Neural cell (in vitro differentiated cells): ENCODE measurements around the gene ARHGEF17. TPM values are rescaled to one million over a fixed set of nuclear protein-coding genes. Genes with fewer than 3 reads are reported as not detected.

Experiments used
- H2AFZ ChIP-seq: fragments of 200-600, 300-800 bp; sonication (generic), shearing (Covaris generic); 2 replicates; pipeline ENCODE4 v1.6.0; 2014; ENCODE audit warnings: low read depth, mild to moderate bottlenecking, antibody characterized with exemption, low read length, moderate library complexity
- H3F3A ChIP-seq: fragments of 200-600 bp; shearing (Covaris generic); 2 replicates; pipeline ENCODE4 v1.6.1; 2016; ENCODE audit warnings: mild to moderate bottlenecking, moderate library complexity, mixed read lengths, antibody characterized with exemption, low read length; ENCODE audit not compliant: insufficient read depth, poor library complexity, severe bottlenecking
- H3K27ac ChIP-seq: fragments of 200-600, 300-800 bp; sonication (generic), shearing (Covaris generic); 2 replicates; pipeline ENCODE4 v1.5.1; 2014; ENCODE audit warnings: mild to moderate bottlenecking, low read length, moderate library complexity
- H3K27me3 ChIP-seq: fragments of 300-800, 200-600 bp; sonication (generic), shearing (Covaris generic); 2 replicates; pipeline ENCODE4 v1.6.0; 2014; ENCODE audit warnings: mild to moderate bottlenecking, low read depth, low read length, moderate library complexity; ENCODE audit not compliant: insufficient read depth
- H3K36me3 ChIP-seq: fragments of 300-800, 200-600 bp; sonication (generic), shearing (Covaris generic); 2 replicates; pipeline ENCODE4 v1.5.1; 2014; ENCODE audit warnings: mild to moderate bottlenecking, antibody characterized with exemption, low read length, moderate library complexity; ENCODE audit not compliant: insufficient read depth
- H3K4me2 ChIP-seq: fragments of 300-800, 200-600 bp; sonication (generic), shearing (Covaris generic); 2 replicates; pipeline ENCODE4 v1.6.0; 2014; ENCODE audit warnings: mild to moderate bottlenecking, low read length
- H3K4me3 ChIP-seq: fragments of 300-800, 200-600 bp; sonication (generic), shearing (Covaris generic); 2 replicates; pipeline ENCODE4 v1.5.1; 2014; ENCODE audit warnings: mild to moderate bottlenecking, low read length, moderate library complexity
- H3K79me2 ChIP-seq: fragments of 200-600 bp; shearing (Covaris generic); replicated peaks from 2 replicates; pipeline ENCODE4 v1.6.0; 2014; ENCODE audit warnings: mild to moderate bottlenecking, low read length, moderate library complexity; ENCODE audit not compliant: insufficient read depth
- H3K9ac ChIP-seq: fragments of 300-800, 200-600 bp; sonication (generic), shearing (Covaris generic); 2 replicates; pipeline ENCODE4 v1.6.1; 2016; ENCODE audit warnings: mild to moderate bottlenecking, low read length, mixed read lengths
- H3K9me2 ChIP-seq: fragments of 200-600 bp; shearing (Covaris generic); 2 replicates; pipeline ENCODE4 v1.6.1; 2016; ENCODE audit warnings: mild to moderate bottlenecking, low read length, mixed read lengths; ENCODE audit not compliant: insufficient read depth
- H3K9me3 ChIP-seq: fragments of 200-600, 300-800 bp; sonication (generic), shearing (Covaris generic); 2 replicates; pipeline ENCODE4 v1.6.1; 2016; ENCODE audit warnings: mild to moderate bottlenecking, mixed run types, low read length, moderate library complexity, mixed read lengths
- H4K20me1 ChIP-seq: fragments of 200-600 bp; shearing (Covaris generic); 2 replicates; pipeline ENCODE4 v1.6.1; 2016; ENCODE audit warnings: mild to moderate bottlenecking, mixed run types; ENCODE audit not compliant: insufficient read depth
- EP300 ChIP-seq: fragments of 450-650 bp; conservative IDR thresholded peaks from 2 replicates; pipeline ENCODE4 v1.6.1; 2014; ENCODE audit warnings: antibody characterized with exemption, mild to moderate bottlenecking, moderate library complexity; ENCODE audit not compliant: poor library complexity, severe bottlenecking
- EZH2 ChIP-seq: fragments of 200-600, 300-800 bp; shearing (Covaris generic), sonication (generic); IDR thresholded peaks from 2 replicates; pipeline ENCODE4 v1.6.1; 2014; ENCODE audit warnings: antibody characterized with exemption, low read length, borderline replicate concordance, mild to moderate bottlenecking; ENCODE audit not compliant: insufficient read depth, poor library complexity, severe bottlenecking
- MXI1 ChIP-seq: fragments of 450-650 bp; conservative IDR thresholded peaks from 2 replicates; pipeline ENCODE4 v1.6.1; 2014; ENCODE audit warnings: antibody characterized with exemption, mild to moderate bottlenecking; ENCODE audit not compliant: poor library complexity, severe bottlenecking
- POLR2AphosphoS5 ChIP-seq: IDR thresholded peaks from 2 replicates; pipeline ENCODE4 v1.6.1; 2012
- RAD21 ChIP-seq: fragments of 450-650 bp; conservative IDR thresholded peaks from 2 replicates; pipeline ENCODE4 v1.6.1; 2014; ENCODE audit warnings: antibody characterized with exemption, mild to moderate bottlenecking, moderate library complexity
- SMC3 ChIP-seq: fragments of 450-650 bp; conservative IDR thresholded peaks from 2 replicates; pipeline ENCODE4 v1.6.1; 2014; ENCODE audit warnings: antibody characterized with exemption, mild to moderate bottlenecking, moderate library complexity; ENCODE audit not compliant: poor library complexity
- TAF1 ChIP-seq: IDR thresholded peaks from 2 replicates; pipeline ENCODE4 v1.6.1; 2012; ENCODE audit warnings: low read depth
- polyA plus RNA-seq: library from polyadenylated mRNA; depleted of rRNA; stranded (reverse); fragments of >200 nt; gene quantifications from 2 replicates; pipeline ENCODE4 v1.2.3, GENCODE V29; 2014
- TF ChIP-seq, protein P1 (sequence below): fragments of 450-650 bp; IDR thresholded peaks from 2 replicates; pipeline ENCODE4 v1.5.1; 2014; ENCODE audit warnings: antibody characterized with exemption, mild to moderate bottlenecking, moderate library complexity; ENCODE audit not compliant: poor library complexity, severe bottlenecking
- TF ChIP-seq, protein P2 (sequence below): IDR thresholded peaks from 2 replicates; pipeline ENCODE4 v1.6.1; 2012; ENCODE audit warnings: borderline replicate concordance

Gene ARHGEF17
- polyA plus RNA-seq, 1 donor from 2014 or later = 7.9 TPM

DNA sequence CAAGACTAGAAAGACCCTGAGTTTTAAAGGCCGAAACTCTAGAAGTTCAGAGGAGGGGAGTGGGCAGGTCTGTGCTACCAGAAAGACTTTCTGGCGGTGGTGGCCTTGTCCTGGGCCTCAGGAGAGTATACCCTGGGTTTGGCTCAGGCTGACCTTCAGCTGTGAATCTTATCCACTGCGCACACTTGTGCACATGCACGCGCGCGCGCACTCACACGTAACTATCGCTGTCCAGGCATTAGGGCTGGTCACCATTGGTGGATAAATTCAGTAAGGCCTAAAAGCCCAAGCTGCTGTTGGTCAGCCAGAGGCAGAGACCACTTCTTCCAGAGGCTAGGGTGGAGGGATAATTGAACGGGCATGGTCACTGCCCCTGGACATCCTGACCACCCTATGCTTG lies 25.1 kb downstream of the ARHGEF17 start:
- Histone ChIP-seq H2AFZ (no peak overlapping the region), H3K4me2 (no peak overlapping the region), H4K20me1 (no peaks in the 10 kb centered on the region), H3F3A (no peaks in the 10 kb centered on the region), H3K4me3 (no peak overlapping the region), H3K36me3 (no peaks in the 10 kb centered on the region), H3K27ac (no peak overlapping the region), H3K27me3 (no peaks in the 10 kb centered on the region), H3K9me2 (no peaks in the 10 kb centered on the region), H3K9me3 (no peaks in the 10 kb centered on the region), H3K79me2 (peaks cover 9% of the 10 kb centered on the region), H3K9ac (no peak overlapping the region)
- TF ChIP-seq TAF1 (no peak), SMC3 (no peak), MXI1 (no peak), EZH2 (no peak), RAD21 (no peak), EP300 (no peak), POLR2AphosphoS5 (no peak)
- TF ChIP-seq, protein P1, sequence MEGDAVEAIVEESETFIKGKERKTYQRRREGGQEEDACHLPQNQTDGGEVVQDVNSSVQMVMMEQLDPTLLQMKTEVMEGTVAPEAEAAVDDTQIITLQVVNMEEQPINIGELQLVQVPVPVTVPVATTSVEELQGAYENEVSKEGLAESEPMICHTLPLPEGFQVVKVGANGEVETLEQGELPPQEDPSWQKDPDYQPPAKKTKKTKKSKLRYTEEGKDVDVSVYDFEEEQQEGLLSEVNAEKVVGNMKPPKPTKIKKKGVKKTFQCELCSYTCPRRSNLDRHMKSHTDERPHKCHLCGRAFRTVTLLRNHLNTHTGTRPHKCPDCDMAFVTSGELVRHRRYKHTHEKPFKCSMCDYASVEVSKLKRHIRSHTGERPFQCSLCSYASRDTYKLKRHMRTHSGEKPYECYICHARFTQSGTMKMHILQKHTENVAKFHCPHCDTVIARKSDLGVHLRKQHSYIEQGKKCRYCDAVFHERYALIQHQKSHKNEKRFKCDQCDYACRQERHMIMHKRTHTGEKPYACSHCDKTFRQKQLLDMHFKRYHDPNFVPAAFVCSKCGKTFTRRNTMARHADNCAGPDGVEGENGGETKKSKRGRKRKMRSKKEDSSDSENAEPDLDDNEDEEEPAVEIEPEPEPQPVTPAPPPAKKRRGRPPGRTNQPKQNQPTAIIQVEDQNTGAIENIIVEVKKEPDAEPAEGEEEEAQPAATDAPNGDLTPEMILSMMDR = no peak
- TF ChIP-seq, protein P2, sequence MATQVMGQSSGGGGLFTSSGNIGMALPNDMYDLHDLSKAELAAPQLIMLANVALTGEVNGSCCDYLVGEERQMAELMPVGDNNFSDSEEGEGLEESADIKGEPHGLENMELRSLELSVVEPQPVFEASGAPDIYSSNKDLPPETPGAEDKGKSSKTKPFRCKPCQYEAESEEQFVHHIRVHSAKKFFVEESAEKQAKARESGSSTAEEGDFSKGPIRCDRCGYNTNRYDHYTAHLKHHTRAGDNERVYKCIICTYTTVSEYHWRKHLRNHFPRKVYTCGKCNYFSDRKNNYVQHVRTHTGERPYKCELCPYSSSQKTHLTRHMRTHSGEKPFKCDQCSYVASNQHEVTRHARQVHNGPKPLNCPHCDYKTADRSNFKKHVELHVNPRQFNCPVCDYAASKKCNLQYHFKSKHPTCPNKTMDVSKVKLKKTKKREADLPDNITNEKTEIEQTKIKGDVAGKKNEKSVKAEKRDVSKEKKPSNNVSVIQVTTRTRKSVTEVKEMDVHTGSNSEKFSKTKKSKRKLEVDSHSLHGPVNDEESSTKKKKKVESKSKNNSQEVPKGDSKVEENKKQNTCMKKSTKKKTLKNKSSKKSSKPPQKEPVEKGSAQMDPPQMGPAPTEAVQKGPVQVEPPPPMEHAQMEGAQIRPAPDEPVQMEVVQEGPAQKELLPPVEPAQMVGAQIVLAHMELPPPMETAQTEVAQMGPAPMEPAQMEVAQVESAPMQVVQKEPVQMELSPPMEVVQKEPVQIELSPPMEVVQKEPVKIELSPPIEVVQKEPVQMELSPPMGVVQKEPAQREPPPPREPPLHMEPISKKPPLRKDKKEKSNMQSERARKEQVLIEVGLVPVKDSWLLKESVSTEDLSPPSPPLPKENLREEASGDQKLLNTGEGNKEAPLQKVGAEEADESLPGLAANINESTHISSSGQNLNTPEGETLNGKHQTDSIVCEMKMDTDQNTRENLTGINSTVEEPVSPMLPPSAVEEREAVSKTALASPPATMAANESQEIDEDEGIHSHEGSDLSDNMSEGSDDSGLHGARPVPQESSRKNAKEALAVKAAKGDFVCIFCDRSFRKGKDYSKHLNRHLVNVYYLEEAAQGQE = no peak

DNA sequence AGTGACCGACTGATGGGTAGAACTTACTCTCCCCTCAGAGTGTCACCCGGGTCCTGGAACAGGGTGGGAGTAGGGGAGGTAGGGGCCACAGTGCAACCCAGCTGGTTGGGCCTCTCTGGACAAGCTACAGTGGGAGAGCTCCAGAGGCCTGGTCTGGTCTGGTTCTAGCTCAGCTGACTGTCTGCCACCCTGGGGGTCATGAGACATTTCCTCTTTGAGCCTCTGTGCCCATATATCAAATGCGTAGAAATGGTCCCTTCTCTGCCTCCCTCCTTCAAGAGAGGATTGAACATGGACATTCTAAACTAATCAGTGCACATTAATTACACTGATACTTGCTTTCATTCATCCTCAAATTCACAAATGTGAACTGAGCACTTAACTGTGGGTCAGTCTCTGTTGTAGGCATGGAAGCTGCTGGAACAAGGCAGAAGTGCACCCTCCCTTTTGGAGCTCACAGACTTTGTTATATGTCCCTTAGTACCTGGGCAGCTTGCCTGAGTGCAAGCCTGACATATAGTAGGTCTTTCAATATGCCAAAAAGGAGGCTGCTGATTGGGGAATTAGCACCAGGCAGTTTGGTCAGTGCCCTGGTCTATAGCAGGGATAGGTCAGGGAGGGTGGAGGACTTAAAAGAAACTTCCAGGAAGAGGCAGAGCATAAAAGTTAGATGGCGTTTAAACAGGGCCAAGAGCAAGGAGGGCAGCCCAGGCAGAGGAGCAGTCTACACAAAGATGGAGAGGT lies 25.7 kb downstream of the ARHGEF17 start:
- no peaks in the 10 kb centered on the region for H3F3A ChIP-seq
- H2AFZ ChIP-seq = no peak overlapping the region
- H3K36me3 ChIP-seq = no peaks in the 10 kb centered on the region
- no peak overlapping the region for H3K9ac ChIP-seq
- H3K9me2 ChIP-seq = no peaks in the 10 kb centered on the region
- TF ChIP-seq EZH2 (no peak), TAF1 (no peak), RAD21 (no peak), EP300 (no peak), SMC3 (no peak), MXI1 (no peak), POLR2AphosphoS5 (no peak)
- TF ChIP-seq, protein P1 = no peak
- TF ChIP-seq, protein P2 = no peak
- no peaks in the 10 kb centered on the region for H3K9me3 ChIP-seq
- no peaks in the 10 kb centered on the region for H4K20me1 ChIP-seq
- no peaks in the 10 kb centered on the region for H3K27me3 ChIP-seq
- no peak overlapping the region for H3K27ac ChIP-seq
- H3K4me3 ChIP-seq = no peak overlapping the region
- H3K4me2 ChIP-seq = no peak overlapping the region
- peaks cover 9% of the 10 kb centered on the region for H3K79me2 ChIP-seq
